ENCODE results near the gene COL24A1. TPM values are rescaled to one million over a fixed set of nuclear protein-coding genes. Genes with fewer than 3 reads are reported as not detected.

The COL24A1 gene
- total RNA-seq (2014; rRNA removed; shearing (Covaris generic)) (0.22 and 0.25 TPM in 2 replicates), polyA plus RNA-seq (2016; fragmentation: Nextera tagmentation; extraction: Ambion mirVana) (0.22 and 0.23 TPM in 2 replicates)

DNA sequence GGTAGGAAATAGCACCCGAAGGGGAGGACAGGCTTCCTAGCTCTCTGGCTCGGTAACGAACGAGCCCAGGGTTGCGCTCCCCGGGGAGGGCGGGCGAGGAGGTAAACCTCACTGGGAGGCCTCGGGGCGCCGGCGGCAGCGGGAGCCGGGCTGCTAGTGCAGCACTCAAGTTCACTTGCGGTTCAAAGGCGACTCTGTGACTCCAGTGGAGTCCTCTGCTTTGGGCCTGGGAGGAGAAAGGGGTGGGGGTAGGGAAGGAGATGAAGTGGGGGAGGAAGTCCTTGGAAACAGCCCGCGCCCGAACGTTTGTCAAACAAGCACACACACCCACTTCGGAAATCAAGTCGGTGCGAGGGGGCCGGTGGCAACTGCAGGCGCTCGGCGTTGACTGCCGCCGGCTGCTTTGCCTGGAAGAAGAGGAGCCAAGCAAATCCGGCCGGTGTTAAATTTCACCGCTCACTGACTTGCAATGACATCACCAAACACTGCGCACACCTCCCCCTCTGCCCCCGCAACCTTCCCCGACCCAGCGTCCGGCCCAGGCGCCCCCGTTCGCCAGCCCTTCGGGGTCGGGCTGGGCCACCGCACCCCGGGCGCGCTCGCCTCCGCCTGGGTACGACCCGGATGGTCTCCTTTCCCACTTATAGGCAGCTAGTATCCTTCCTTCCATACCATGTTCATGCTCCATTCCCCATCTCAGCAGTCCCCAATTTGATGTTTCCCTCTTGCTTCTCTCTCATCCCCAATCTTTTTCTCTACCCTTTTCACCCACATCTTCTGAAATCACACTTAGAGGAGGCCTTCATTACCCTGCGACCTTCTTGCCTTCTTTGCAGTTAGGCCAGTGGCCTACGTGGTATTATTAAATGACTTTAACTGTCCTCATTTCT lies at the start of gene COL24A1:
Gene COL24A1 (minus strand): TSS at position 207 of the 890 bp plus-strand sequence. CDS start 376 bp downstream, outside the sequence.
- H3K79me2 ChIP-seq (ENCODE audit: insufficient read depth) = no peaks in the 10 kb centered on the region
- H3K27ac ChIP-seq = no peak within 1 kb of the TSS
- no peaks in the 10 kb centered on the region for H3K27me3 ChIP-seq (replicated peaks; ENCODE audit: insufficient read depth)
- no peaks in the 10 kb centered on the region for H4K20me1 ChIP-seq (ENCODE audit: insufficient read depth)
- H3K36me3 ChIP-seq (ENCODE audit: low read depth) = no peaks in the 10 kb centered on the region
- H3K9ac ChIP-seq = peak within 1 kb of the TSS; percentile 2; the same call in 1 of the 2 replicates
- peak within 1 kb of the TSS; percentile 81 for H3K4me2 ChIP-seq (ENCODE audit: unreplicated experiment)
- 25 to 29% methylated on average over 40 to 45 of the region's 52 CpGs for WGBS, 2 experiments (ENCODE audit: low coverage in 1 of 2, low lambda C conversion rate in 2 of 2, missing lambda C conversion rate in 2 of 2)
- peak; percentile 68 for DNase-seq
- H3K4me1 ChIP-seq (ENCODE audit: insufficient read depth) = peaks cover 19% of the 10 kb centered on the region
- TF ChIP-seq EZH2phosphoT487 (IDR thresholded peaks at IDR 0.05; ENCODE audit: insufficient read depth, low read depth) = no peak
- no peak for TF ChIP-seq EZH2 (IDR thresholded peaks at IDR 0.05; ENCODE audit: insufficient read depth, poor library complexity, severe bottlenecking)
- H3K9me3 ChIP-seq (ENCODE audit: low read depth) = no peaks in the 10 kb centered on the region
- peaks cover 3% of the 10 kb centered on the region for H3F3A ChIP-seq (ENCODE audit: insufficient read depth)
- H2AFZ ChIP-seq = peak within 1 kb of the TSS; percentile 89
- in situ Hi-C loops (cut with MboI) = no loop called here
- H3K9me2 ChIP-seq (ENCODE audit: insufficient read depth) = no peaks in the 10 kb centered on the region
- H3K4me3 ChIP-seq = peak within 1 kb of the TSS; percentile 63

DNA sequence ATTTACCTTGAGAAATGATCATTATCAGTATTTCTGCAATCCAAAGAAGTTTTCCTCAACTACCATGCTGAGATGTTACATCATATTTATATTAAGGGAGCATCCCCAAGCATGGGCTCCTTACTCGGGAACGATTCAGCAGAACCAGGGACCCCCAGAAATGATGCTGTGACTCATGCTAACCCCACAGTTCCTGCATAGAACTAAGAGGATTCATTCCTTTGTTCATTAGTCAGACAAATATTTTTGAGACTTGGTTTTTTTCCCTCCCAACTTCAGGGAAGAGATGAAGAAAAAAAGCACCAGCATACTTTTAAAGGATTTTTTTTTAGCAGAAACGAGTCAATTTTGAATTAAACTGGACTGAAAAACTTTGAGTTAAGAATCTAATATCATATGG lies 49.2 kb upstream of the COL24A1 start:
- DNase-seq = peak; percentile 46
- in situ Hi-C loops (cut with MboI) = no loop called here
- Histone ChIP-seq H3K4me3 (peak overlapping the region; percentile 13; the same call in 1 of the 2 replicates), H3K9me2 (ENCODE audit: insufficient read depth) (no peaks in the 10 kb centered on the region), H3K4me2 (ENCODE audit: unreplicated experiment) (peak overlapping the region; percentile 62), H3K9ac (no peak overlapping the region), H3K27ac (0 out of 2 replicates have a peak overlapping the region, but pooled peaks have one; percentile 9), H3K4me1 (ENCODE audit: insufficient read depth) (peaks cover 31% of the 10 kb centered on the region), H4K20me1 (ENCODE audit: insufficient read depth) (no peaks in the 10 kb centered on the region), H2AFZ (peak overlapping the region; percentile 24), H3K79me2 (ENCODE audit: insufficient read depth) (no peaks in the 10 kb centered on the region), H3K27me3 (replicated peaks; ENCODE audit: insufficient read depth) (no peaks in the 10 kb centered on the region), H3K36me3 (ENCODE audit: low read depth) (no peaks in the 10 kb centered on the region), H3F3A (ENCODE audit: insufficient read depth) (peaks cover 27% of the 10 kb centered on the region), H3K9me3 (ENCODE audit: low read depth) (no peaks in the 10 kb centered on the region)
- 13 to 14% methylated on average over 3 of the region's 3 CpGs for WGBS, 2 experiments (ENCODE audit: low coverage in 1 of 2, low lambda C conversion rate in 2 of 2, missing lambda C conversion rate in 2 of 2)
- TF ChIP-seq EZH2 (IDR thresholded peaks at IDR 0.05; ENCODE audit: insufficient read depth, poor library complexity, severe bottlenecking) = no peak
- TF ChIP-seq EZH2phosphoT487 (IDR thresholded peaks at IDR 0.05; ENCODE audit: insufficient read depth, low read depth) = no peak

DNA sequence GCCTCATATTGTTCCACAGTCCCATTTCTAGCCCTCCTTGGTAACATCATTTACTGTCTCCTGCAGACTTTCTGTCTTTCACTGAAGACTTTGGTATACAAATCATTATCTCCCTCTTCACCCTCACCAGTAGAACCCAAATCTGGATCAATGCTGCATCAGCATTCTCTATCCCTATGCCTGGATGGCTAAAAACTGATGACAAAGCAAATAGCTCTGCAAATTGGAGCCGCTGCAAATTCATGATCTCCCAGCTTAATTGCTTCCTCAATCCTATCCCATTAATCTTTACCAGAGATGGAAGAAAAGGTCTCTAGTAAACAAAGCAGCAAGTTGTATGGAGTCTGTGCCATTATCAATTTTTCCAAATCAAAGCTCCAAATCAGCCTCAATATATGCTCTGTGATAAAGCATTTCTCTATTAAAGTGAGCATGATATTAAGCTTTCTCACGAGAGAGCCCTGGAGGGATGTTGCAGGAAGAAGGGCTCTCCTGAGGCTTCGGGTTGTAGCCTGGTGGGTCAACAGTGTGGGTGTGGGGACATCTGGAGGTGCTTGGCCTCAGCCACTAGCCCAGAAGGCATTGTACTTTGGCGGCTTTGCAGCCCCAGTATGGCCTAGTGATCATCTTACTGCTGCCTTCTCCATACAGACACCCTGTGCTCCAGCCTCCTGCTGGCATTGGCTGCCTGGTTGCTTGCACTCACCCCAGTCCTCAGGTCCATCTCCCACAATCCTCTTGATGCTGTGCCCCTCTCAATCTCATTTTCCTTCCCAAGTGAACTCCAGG lies 46.2 kb upstream of the COL24A1 start:
- H3K4me2 ChIP-seq (ENCODE audit: unreplicated experiment) = no peak overlapping the region
- 82 to 83% methylated on average over 4 of the region's 4 CpGs for WGBS, 2 experiments (ENCODE audit: low coverage in 1 of 2, low lambda C conversion rate in 2 of 2, missing lambda C conversion rate in 2 of 2)
- no peaks in the 10 kb centered on the region for H3K36me3 ChIP-seq (ENCODE audit: low read depth)
- peaks cover 21% of the 10 kb centered on the region; the same call in 1 of the 2 replicates for H3F3A ChIP-seq (ENCODE audit: insufficient read depth)
- in situ Hi-C loops (cut with MboI) = no loop called here
- H3K9me2 ChIP-seq (ENCODE audit: insufficient read depth) = no peaks in the 10 kb centered on the region
- H3K4me3 ChIP-seq = no peak overlapping the region
- no peaks in the 10 kb centered on the region for H3K9me3 ChIP-seq (ENCODE audit: low read depth)
- no peak for DNase-seq
- no peak overlapping the region for H3K9ac ChIP-seq
- no peak overlapping the region for H3K27ac ChIP-seq
- no peaks in the 10 kb centered on the region for H4K20me1 ChIP-seq (ENCODE audit: insufficient read depth)
- H3K27me3 ChIP-seq (replicated peaks; ENCODE audit: insufficient read depth) = no peaks in the 10 kb centered on the region
- no peak overlapping the region for H2AFZ ChIP-seq
- H3K79me2 ChIP-seq (ENCODE audit: insufficient read depth) = no peaks in the 10 kb centered on the region
- TF ChIP-seq EZH2phosphoT487 (IDR thresholded peaks at IDR 0.05; ENCODE audit: insufficient read depth, low read depth) (no peak), EZH2 (IDR thresholded peaks at IDR 0.05; ENCODE audit: insufficient read depth, poor library complexity, severe bottlenecking) (no peak)
- H3K4me1 ChIP-seq (ENCODE audit: insufficient read depth) = peaks cover 27% of the 10 kb centered on the region

DNA sequence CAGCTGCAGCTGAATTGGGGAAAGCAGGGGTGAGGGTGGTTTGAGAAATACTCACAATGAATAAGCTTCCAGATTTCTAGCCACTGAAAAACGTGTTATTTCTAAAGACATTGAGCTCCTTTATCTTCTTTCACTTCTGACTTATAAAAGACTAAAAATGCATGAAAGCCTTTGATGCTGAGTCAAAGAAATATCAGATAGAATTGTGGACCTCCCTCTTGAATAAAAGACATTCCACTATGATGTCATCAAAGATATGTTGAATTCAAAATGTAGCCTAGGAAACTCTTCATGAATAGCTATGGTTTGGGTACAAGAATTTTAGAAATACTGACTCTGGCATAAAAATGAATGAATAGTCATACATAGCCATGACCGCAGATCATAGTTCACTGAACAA lies 44.7 kb upstream of the COL24A1 start:
- Histone ChIP-seq H3K27ac (no peak overlapping the region), H3K4me1 (ENCODE audit: insufficient read depth) (peaks cover 12% of the 10 kb centered on the region), H3K36me3 (ENCODE audit: low read depth) (no peaks in the 10 kb centered on the region), H2AFZ (no peak overlapping the region), H3F3A (ENCODE audit: insufficient read depth) (peaks cover 10% of the 10 kb centered on the region; the same call in 1 of the 2 replicates), H3K9ac (no peak overlapping the region), H3K4me2 (ENCODE audit: unreplicated experiment) (no peak overlapping the region), H3K9me2 (ENCODE audit: insufficient read depth) (no peaks in the 10 kb centered on the region), H3K79me2 (ENCODE audit: insufficient read depth) (no peaks in the 10 kb centered on the region), H3K9me3 (ENCODE audit: low read depth) (no peaks in the 10 kb centered on the region), H3K27me3 (replicated peaks; ENCODE audit: insufficient read depth) (no peaks in the 10 kb centered on the region), H3K4me3 (no peak overlapping the region), H4K20me1 (ENCODE audit: insufficient read depth) (no peaks in the 10 kb centered on the region)
- WGBS, 2 experiments (ENCODE audit: low coverage in 1 of 2, low lambda C conversion rate in 2 of 2, missing lambda C conversion rate in 2 of 2) = 49 to 60% methylated on average over 2 of the region's 2 CpGs
- in situ Hi-C loops (cut with MboI) = no loop called here
- DNase-seq = peak; percentile 13
- no peak for TF ChIP-seq EZH2 (IDR thresholded peaks at IDR 0.05; ENCODE audit: insufficient read depth, poor library complexity, severe bottlenecking)
- no peak for TF ChIP-seq EZH2phosphoT487 (IDR thresholded peaks at IDR 0.05; ENCODE audit: insufficient read depth, low read depth)
